HG02852 (cell line): ENCODE results near the gene TRIM8.
"Not testable (repeated sequence)": the region's sequence is repeated elsewhere in the genome, so short reads cannot be mapped to it uniquely, and the experiment has no call there.

Source experiments
- ATAC-seq: cut with Tn5 transposase; IDR thresholded peaks from one replicate; pipeline ENCODE4 v1.9.1; 2021; ENCODE audit warnings: mild to moderate bottlenecking, moderate library complexity; ENCODE audit not compliant: unreplicated experiment

Gene TRIM8

GRCh38 chr10:102691285-102692066 is 47.2 kb downstream of the TRIM8 start:
- no peak for ATAC-seq

GRCh38 chr10:102695401-102695800 is 51.1 kb downstream of the TRIM8 start:
- not testable (repeated sequence) for ATAC-seq

- ATAC-seq: no peak
Observed at GRCh38 chr10:102696736-102697135, 52.5 kb downstream of the TRIM8 start.

GRCh38 chr10:102698894-102699293 is 54.6 kb downstream of the TRIM8 start:
- ATAC-seq: no peak

- no peak for ATAC-seq
Observed at GRCh38 chr10:102701272-102701671, 57.0 kb downstream of the TRIM8 start.

GRCh38 chr10:102701796-102702195 is 57.5 kb downstream of the TRIM8 start:
- no peak for ATAC-seq

- no peak for ATAC-seq
Observed at GRCh38 chr10:102702742-102703141, 58.5 kb downstream of the TRIM8 start.

GRCh38 chr10:102704915-102705314 is 60.6 kb downstream of the TRIM8 start:
- ATAC-seq: no peak

GRCh38 chr10:102705531-102705930 is 61.3 kb downstream of the TRIM8 start:
- ATAC-seq: no peak
